NCI-H2107 (cell line): Measurements from ENCODE around the gene FA2H.

Experiments
- DNase-seq: peaks from one replicate; lab custom pipeline; 2025; lab: John Stamatoyannopoulos, UW

Gene FA2H

DNA sequence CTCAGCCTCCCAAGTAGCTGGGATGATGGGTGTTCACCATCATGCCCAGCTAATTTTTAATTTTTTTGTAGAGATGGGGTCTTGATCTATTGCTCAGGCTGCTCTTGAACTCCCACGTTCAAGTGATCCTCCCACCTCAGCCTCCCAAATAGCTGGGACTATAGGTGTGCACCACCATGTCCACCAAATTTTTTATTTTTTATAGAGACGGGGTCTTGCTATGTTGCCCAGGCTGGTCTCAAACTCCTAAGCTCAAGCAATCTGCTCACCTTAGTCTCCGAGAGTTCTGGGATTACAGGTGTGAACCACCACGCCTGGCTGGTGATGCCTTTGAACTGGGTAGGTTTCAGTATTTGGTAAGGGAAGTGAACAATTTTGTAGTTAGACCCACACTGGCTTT, 30.1 kb downstream of the FA2H start:
- no peak for DNase-seq

DNA sequence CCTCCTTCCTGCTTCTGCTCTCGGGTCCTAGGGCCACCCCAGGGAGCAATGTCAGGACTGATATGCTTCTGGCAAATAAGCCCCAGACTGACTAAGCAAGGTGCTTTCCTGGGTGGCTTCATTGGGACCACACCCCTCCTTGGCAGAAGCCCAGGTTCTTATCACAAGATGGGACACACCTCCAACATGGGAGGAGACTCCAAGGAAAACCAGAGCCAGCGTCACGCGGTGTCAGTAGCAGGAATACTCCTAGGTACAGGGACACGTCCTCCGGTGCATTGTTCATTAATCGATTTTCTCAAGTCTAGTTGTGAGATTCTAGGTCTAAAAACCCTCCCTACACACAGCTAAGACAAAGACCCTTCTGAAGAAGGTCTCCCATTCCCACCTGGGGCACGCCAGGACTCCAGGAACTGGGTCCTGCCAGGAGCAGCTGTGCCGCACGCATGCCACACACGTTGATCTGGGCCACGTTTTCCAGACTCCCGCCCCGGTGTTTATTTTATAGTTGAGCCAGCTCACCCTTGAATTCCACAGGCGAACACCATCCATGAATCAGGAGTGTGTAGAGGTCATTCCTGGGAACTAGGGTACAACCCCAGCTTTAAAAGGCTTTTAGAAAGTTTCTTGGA, 30.8 kb downstream of the FA2H start:
- DNase-seq, result peak; percentile 70

DNA sequence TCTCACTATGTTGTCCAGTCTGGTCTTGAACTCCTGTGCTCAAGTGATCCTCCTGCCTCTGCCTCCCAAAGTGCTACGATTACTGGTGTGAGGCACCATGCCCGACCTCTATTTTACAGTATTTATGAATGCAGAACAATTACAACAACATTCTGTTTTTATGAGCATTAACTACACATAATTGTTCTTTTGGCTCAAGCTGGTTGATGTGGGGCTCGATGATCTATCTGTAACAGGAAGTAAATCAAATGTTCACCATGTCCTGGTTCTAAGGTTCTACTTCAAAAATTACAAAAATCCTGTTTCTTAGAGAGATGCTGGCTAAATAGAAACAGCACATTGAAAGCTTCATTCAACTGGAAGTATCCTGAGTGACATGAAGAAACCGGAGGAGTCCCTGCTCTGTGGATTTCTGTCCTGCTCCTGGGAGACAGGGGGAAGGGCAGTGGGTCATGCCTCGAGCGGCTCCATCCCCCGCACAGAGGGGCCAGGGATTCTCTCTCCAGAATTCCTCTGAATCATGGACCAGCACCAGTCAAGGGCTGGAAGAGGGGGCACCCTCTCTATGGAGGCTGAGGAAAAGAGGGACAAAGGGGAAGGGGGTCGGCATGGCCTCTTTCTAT, 31.5 kb downstream of the FA2H start:
- no peak for DNase-seq

DNA sequence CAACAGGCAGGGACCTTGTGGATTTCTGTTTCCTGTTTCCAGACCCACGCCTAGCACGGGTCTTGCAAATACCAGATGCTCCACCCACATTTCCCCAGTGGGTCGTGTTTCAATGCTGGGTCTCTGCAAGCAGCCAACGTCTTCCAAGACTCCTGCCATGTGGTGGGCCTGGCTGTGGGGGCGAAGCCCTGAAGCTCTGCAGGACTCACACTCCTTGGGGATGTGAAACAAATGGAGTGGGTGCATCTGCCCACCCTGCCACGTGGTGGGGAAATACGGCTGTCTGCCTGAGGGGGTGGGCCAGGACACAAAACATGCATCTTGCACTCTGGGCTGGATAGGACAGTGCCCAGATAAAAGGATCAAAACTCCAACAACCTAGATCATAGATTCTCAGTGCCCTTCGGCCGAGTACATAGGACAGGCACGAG, 32.6 kb downstream of the FA2H start:
- DNase-seq, result no peak

DNA sequence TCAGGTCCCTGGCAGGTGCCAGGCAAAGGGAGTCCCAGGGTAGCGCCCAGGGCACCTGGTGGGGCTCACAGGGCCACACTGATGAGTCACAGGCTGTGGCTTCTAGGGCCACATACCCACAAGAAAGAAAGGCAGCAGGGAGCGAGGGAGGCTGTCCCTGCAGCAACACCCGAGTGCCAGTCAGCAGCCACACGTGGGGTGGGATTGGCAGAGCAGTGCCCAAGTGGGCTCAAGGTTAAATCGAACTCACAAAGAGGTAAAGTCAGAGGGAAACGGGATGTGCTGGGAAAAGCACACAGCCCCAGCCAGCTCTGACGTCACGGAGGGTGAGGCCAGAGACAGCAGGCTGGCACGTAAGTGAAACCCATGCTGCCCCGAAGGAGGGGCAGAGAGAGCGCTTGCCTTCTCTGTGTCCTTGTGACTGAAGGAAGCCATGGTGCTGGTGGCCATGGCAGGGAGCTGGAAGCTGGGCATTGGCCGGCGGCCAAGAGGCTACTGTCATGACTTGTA, 33.8 kb downstream of the FA2H start:
- no peak for DNase-seq

DNA sequence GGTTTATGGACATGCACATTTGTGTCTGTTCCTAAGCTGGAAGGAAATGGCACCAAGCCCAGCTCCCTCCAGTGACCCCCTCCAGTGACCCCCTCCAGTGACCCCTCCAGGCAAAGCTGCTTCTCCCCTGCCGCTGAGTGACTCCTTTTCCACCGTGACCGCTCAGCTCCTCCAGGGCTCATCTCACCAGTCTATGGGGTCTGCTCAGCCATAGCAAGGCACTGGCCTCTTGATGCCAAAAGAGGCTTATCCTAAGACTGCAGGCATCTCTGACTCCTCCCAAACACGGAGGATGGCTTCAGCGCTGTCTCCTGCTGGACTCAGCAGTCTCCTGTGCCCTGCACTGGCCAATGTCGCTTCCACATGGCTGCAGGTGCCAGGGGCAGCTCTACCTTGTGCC, 35.3 kb downstream of the FA2H start:
- no peak for DNase-seq

DNA sequence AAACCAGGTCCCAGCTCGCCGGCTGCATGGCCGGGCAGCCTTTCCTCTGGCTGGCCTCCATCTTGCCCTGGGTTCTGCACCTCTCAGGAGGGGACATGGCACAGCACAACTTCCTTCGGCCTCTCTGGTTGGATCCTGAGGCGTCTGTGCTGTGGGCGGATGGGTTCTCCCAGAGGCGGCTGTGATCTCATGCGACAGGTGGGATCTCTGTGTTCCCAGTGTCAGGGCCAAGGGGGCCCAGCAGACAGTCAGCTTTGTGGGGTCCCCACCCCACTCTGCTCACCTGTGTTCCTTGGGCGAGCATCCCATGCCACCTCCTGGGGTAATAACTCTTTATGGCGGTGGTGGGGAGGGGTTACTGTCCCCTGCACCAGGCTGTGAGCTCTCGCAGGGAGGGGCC, 35.8 kb downstream of the FA2H start:
- DNase-seq, result no peak

DNA sequence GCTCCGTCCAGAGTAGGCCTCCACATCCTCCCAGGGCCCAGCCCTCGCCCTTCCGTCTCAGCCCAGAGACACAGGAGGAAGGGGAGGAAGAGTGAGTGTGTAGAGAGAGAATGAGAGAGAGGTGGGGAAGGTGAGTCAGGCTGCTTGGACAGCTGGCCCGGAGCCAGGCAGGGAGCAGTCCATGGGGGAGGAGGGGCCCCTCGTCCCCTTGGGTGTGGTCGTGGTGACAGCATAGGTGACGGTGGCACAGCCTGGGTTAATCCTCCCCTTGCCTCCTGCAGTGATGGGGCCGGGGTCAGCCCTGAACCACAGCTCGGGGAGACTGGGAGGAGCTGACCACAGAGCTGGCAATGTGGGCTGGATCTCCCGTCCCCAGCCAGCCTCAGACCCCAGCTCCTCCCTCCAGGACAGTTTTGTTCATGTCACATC, 36.5 kb downstream of the FA2H start:
- no peak for DNase-seq

DNA sequence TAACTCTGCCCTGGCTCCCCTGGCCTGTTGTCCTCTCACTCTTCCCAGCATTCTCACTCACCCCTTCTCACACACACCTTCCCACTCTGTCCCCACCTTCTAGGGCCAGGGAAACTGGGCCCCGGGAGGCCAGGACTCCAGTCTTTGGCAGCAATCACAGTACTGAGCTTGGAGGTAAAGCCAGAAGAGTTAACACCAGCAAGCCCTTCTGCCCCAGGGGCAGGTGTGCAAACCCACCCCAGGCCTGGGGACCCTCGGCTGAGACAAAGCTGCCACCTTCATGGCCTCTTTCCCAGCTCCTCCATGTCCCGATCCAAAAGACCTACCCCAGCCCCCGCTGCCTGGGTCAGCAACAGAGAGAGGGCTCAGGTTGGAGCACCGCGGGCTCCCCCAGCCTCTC, 37.1 kb downstream of the FA2H start:
- DNase-seq, result no peak

DNA sequence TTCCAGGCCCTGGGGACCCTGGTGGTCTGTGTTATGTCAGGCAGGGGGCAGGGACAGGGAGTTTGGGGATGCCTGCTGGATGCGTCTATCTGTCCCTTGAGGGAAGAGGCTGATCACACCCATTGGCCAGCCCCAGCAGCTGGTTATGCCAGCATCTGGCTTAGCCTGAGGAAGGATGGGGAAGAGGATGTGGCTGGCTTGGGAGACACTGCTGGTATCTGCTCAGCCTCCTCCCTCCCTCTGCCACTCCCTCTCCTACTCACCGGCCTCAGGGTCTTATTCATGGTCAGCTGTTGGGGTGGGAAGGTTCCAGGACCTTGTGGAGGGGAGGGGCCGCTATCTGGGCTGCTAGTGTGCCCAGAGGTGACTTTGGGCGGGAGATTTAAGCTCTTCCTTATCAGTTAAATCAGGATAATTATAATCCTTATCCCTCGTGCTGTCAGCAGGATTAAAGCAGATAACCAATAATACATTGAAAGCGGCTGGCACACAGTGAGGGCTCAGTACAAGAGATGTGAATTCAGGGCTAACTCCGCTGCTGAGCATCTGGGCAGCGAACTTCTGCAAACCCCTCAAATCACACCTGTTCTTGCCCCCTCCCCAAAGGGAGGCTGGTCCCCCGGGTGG, 38.0 kb downstream of the FA2H start:
- no peak for DNase-seq

DNA sequence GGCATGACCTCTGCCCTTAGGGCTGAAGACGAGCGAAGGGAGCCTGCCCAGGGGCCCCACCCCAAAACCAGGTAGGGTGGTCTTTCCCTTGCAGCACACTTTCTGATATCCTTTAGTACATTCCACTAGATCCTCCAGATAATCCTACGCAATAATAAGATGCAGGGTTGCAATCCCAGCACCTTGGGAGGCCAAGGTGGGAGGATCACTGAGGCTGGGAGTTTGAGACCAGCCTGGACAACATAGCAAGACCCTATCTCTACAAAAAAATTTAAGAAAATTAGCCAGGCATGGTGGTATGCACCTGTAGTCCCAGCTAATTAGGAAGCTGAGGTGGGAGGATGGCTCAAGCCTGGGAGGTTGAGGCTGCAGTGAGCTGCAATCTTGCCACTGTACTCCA, 39.1 kb downstream of the FA2H start:
- DNase-seq, result no peak

DNA sequence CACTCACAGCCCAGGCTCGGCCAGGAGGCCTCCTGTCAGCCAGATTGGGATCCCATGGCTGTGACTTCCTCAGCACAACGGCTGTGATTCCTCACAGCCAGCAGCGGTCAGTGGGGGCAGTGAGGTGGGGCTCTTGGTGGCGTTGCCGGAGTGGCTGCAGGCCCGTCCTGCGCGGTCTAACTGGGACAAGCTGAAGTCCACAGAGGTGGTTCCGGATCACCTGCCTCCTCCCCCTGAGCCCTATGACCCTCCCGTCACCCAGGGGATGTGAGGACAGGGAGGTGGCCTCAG, 39.5 kb downstream of the FA2H start:
- no peak for DNase-seq

DNA sequence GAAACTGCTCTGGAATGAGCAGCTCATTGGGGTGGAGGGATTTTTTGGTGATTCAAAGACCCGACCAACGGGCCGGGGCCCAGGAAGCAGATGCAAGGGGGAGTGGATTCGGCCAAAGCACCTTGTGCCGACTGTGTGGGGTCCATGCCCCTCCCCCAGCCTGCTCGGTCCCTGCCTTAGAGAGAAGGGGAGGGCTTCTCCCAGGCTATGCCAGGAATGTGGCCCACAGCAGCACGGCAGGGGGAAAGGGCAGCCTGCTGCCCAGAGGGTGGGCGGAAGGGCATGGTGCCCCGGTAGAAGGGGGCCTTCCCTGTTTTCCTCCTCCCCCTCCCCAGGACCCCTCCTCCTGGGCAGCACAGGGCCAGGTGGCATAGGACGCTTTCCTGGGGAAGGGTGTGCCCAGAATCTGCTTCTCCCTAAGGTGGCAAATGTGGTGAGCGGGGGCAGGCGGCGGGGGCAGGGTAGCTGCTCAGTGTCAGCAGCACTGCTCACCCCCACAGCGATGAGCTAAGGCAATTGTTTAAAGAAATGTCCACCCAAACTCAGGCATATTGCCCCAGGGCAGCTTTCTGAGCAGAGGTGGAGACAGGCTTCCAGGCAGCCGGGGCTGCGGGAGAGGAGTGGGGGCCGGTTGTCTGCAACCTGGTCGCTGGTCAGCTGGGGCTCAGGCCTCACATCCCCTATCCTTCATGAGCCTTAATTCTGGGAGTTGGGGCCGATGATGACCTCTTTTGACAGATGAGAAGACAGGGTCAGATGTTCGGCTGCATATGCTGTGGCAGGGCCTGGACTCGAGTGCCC, 40.1 kb downstream of the FA2H start:
- DNase-seq, result no peak

DNA sequence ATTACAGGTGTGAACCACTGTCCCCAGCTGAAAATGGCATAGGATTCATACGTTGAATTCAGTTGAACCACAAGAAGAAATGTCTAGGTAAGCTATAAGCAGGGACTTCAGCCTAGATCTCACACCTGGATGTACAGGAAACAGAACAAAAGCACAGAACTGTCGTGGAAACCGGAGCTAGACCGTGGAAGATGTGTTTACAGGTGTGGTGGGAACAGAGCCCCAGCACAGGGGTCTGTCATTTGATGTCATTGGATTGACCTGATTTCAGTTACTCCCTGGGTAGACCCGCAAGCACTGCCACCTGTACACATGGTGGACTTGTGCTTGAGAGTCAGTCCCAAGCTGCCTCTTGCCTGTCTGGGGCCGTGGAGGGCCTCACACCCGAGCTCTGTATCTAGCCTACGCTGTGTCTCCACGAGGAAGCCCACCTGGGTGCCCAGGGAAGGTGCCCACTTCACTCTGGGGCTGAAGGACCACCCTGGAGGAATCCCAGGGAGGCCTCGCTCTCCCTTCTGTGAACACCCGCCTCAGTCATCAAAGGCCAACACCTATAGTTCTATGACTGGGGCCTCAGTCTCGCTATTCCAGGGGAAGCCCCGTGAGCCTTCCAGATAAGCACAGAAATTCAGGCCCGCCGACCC, 41.8 kb downstream of the FA2H start:
- no peak for DNase-seq

DNA sequence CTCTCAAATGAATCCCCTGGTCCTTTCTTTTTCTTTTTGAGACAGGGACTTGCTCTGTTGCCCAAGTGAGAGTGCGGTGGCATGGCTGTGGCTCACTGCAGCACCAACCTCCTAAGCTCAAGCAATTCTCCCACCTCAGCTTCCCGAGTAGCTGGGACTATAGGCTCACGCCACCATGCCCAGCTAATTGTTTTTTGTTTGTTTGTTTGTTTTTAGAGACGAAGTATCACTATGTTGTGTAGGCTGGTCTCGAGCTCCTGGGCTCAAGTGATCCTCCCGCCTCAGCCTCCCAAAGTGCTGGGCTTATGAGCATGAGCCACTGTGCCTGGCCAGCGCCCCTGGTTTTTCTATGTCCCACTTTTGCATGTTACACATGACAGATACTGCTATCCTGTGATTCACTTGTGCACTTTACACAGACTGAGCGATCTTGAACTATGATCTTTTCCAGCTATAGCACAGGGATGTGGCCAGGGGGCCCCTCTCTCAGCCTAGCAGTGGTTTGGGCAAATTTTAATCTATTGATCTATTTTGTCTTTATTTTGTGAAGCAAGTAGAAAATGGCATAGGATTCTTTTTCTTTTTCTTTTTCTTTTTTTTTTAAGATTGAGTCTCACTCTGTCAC, 42.7 kb downstream of the FA2H start:
- no peak for DNase-seq

DNA sequence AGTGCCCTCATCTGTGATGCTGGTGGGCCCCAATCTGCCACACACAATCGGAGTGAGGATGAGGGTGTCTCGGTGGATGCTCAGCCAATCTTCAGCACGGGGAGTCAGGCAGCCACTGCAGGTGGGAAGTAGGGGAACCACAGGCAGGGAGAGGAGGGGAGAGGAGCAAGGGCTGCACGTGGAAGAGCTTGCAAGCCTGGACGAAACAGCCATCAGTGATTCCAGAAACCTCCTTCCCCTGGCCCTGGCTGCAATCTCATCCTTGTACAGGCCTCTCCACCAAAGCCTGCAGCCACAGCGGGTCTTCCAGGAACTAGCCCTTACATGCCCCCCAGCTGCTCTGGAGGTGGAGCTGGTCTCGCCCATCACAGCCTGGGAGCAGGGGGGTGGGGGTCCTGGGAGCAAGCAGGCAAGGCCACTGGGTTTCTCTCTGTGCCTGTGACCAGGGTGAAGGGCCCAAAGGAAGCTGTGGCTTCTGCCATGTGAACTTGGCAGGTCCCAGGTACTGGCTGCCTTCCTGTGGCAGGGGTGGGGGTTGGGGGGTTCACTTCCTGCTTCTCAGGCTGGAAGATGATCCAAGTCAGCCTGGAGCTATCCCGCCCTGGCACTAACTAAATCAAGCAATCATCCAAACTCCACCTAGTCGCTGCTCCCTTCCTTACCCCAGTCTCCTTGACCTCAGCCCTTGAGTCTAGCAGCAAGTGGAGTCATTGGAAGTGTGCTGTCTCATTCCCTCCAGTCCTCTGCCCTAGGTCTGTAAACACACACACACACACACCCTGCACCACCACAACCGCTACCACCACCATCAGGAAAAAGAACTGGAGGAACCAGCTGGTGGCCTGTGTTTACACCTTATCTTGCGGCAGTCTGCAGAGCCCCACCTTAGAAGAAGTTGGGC, 44.6 kb downstream of the FA2H start:
- DNase-seq, result no peak

DNA sequence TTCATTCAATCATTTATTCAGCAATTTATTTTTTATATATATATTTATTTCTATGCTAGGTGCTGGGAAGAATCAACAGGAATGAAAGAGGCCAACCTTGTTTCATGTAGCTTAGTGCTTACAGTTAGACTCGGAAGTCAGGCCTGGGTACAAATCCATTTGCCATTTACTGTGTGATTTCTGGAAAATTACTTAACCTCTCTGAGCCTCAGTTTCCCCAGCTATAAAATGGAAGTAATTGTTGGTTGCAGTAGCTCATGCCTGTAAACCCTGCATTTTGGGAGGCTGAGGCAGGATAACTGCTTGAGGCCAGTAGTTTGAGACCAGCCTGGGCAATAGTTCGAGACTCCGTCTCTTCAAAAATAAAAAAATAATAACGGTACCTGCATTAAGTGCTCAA, 46.7 kb downstream of the FA2H start:
- no peak for DNase-seq

DNA sequence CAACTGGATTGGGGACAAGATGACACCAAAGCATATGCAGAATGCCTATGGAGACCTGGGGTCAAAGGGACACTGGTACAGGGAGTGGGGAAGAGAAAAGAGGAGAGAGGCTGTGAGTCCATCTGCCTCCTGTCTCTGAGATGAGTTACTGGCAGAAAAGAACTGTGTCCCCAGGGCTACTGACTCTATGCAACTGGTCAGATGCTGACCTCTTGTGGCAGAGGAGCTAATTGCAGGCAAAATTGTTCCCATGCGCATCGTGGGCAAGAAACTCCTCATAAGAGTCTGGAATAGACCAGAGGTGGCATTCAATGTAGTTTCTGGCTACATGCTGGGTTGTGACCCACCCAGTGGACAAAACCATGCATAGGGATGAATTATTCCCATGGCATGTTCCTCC, 47.9 kb downstream of the FA2H start:
- no peak for DNase-seq

DNA sequence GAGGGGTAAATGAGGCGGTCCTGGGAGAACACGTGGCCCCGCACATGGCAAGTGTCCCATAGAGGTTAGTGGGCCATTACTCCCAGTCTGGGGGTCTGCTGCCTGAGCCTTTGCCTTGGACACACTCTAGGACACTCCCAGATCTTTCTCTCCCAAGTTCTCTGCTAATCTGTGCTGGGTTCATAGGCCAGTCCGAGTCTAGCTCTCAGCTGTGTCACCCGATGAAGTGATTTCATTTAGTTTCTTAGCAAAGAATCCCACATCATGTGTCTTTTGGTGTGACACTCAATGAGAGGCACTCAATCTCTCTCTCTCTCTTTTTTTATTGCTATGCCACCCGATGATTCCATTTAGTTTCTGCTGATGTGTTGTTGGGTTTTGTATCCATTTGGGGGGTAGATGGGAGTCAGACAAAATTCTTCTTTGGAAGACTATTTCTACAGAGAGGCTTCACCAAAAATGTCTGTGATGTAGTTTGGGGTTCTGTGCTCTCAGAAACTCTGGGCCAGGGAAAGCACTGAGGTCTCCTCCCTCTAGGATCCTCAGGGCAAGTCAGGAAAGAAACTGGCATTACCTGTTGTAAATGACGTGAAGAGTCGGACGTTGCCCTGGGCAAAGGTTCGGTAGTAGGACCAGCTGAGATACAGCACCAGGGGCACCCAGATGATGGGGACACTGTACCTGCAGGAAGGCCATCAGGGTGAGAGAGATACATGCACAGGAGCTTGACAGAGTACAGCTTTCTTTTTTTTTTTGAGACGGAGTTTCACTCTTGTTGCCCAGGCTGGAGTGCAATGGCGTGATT, 48.8 kb downstream of the FA2H start:
- no peak for DNase-seq
